Measurements from ENCODE around the gene KRT20.

The KRT20 gene

GRCh38 chr17:40848583-40849235, 36.3 kb downstream of the KRT20 start:
- DNase-seq = no peak

GRCh38 chr17:40846515-40847144, 38.4 kb downstream of the KRT20 start:
- no peak for DNase-seq

GRCh38 chr17:40844671-40845107, 40.4 kb downstream of the KRT20 start:
- DNase-seq = no peak

- no peak for DNase-seq
These were observed 41.8 kb downstream of the KRT20 start for GRCh38 chr17:40843242-40843641.

- DNase-seq = no peak
These were observed 43.8 kb downstream of the KRT20 start for GRCh38 chr17:40841246-40841645.

- no peak for DNase-seq
These were observed 45.8 kb downstream of the KRT20 start for GRCh38 chr17:40839194-40839593.

GRCh38 chr17:40836020-40836419, 49.0 kb downstream of the KRT20 start:
- DNase-seq = no peak

- DNase-seq = no peak
These were observed 51.2 kb downstream of the KRT20 start for GRCh38 chr17:40833882-40834281.

GRCh38 chr17:40832840-40833239, 52.2 kb downstream of the KRT20 start:
- no peak for DNase-seq

- no peak for DNase-seq
These were observed 54.8 kb downstream of the KRT20 start for GRCh38 chr17:40830085-40830776.

GRCh38 chr17:40828454-40829044, 56.5 kb downstream of the KRT20 start:
- no peak for DNase-seq

- no peak for DNase-seq
These were observed 57.1 kb downstream of the KRT20 start for GRCh38 chr17:40827746-40828453.

Data from activated gamma-delta T cell treated with Interleukin-2 at 50 U/mL for 16 hours (primary cell).